ENCODE measurements around the gene SPTSSA.
"Not testable (repeated sequence)": the region's sequence is repeated elsewhere in the genome, so short reads cannot be mapped to it uniquely, and the experiment has no call there.

The SPTSSA gene

GRCh38 chr14:34439090-34439489 lies 22.9 kb downstream of the SPTSSA start:
- DNase-seq (ENCODE audit: insufficient read length) (no peak), FAIRE-seq (no peak)
- TF ChIP-seq POLR2A (IDR thresholded peaks at IDR 0.05; ENCODE audit: low read depth, low read length): no peak
- no peak for TF ChIP-seq TAF1 (IDR thresholded peaks at IDR 0.05; ENCODE audit: borderline replicate concordance, low read depth, low read length)
- TF ChIP-seq POLR2AphosphoS5 (IDR thresholded peaks at IDR 0.05; ENCODE audit: low read depth, low read length): no peak

GRCh38 chr14:34438438-34438837 lies 23.6 kb downstream of the SPTSSA start:
- DNase-seq (ENCODE audit: insufficient read length): no peak
- FAIRE-seq: no peak
- no peak for TF ChIP-seq POLR2AphosphoS5 (IDR thresholded peaks at IDR 0.05; ENCODE audit: low read depth, low read length)
- TF ChIP-seq TAF1 (IDR thresholded peaks at IDR 0.05; ENCODE audit: borderline replicate concordance, low read depth, low read length): no peak
- no peak for TF ChIP-seq POLR2A (IDR thresholded peaks at IDR 0.05; ENCODE audit: low read depth, low read length)

GRCh38 chr14:34437729-34438080 lies 24.3 kb downstream of the SPTSSA start:
- no peak for FAIRE-seq
- no peak for DNase-seq (ENCODE audit: insufficient read length)
- TF ChIP-seq POLR2A (IDR thresholded peaks at IDR 0.05; ENCODE audit: low read depth, low read length) (no peak), TAF1 (IDR thresholded peaks at IDR 0.05; ENCODE audit: borderline replicate concordance, low read depth, low read length) (no peak), POLR2AphosphoS5 (IDR thresholded peaks at IDR 0.05; ENCODE audit: low read depth, low read length) (no peak)

GRCh38 chr14:34436960-34437728 lies 24.9 kb downstream of the SPTSSA start:
- TF ChIP-seq POLR2AphosphoS5 (IDR thresholded peaks at IDR 0.05; ENCODE audit: low read depth, low read length) (no peak), POLR2A (IDR thresholded peaks at IDR 0.05; ENCODE audit: low read depth, low read length) (no peak), TAF1 (IDR thresholded peaks at IDR 0.05; ENCODE audit: borderline replicate concordance, low read depth, low read length) (no peak)
- FAIRE-seq: no peak
- no peak for DNase-seq (ENCODE audit: insufficient read length)

- TF ChIP-seq POLR2A (IDR thresholded peaks at IDR 0.05; ENCODE audit: low read depth, low read length) (no peak), POLR2AphosphoS5 (IDR thresholded peaks at IDR 0.05; ENCODE audit: low read depth, low read length) (no peak), TAF1 (IDR thresholded peaks at IDR 0.05; ENCODE audit: borderline replicate concordance, low read depth, low read length) (no peak)
- DNase-seq (ENCODE audit: insufficient read length): no peak
Measured at GRCh38 chr14:34436118-34436905, 25.7 kb downstream of the SPTSSA start.

GRCh38 chr14:34433957-34434356 lies 28.1 kb downstream of the SPTSSA start:
- TF ChIP-seq POLR2AphosphoS5 (IDR thresholded peaks at IDR 0.05; ENCODE audit: low read depth, low read length) (no peak), TAF1 (IDR thresholded peaks at IDR 0.05; ENCODE audit: borderline replicate concordance, low read depth, low read length) (no peak), POLR2A (IDR thresholded peaks at IDR 0.05; ENCODE audit: low read depth, low read length) (no peak)
- no peak for FAIRE-seq

More at GRCh38 chr14:34436118-34436905, 25.7 kb downstream of the SPTSSA start:
- FAIRE-seq: no peak

GRCh38 chr14:34428102-34428466 lies 34.0 kb downstream of the SPTSSA start:
- DNase-seq (ENCODE audit: insufficient read length); FAIRE-seq: not testable (repeated sequence)

More at GRCh38 chr14:34433957-34434356, 28.1 kb downstream of the SPTSSA start:
- DNase-seq (ENCODE audit: insufficient read length): no peak

- DNase-seq (ENCODE audit: insufficient read length): no peak
- TF ChIP-seq TAF1 (IDR thresholded peaks at IDR 0.05; ENCODE audit: borderline replicate concordance, low read depth, low read length) (no peak), POLR2AphosphoS5 (IDR thresholded peaks at IDR 0.05; ENCODE audit: low read depth, low read length) (no peak)
- no peak for FAIRE-seq
Measured at GRCh38 chr14:34426313-34427295, 35.4 kb downstream of the SPTSSA start.

- FAIRE-seq (no peak), DNase-seq (ENCODE audit: insufficient read length) (no peak)
- TF ChIP-seq POLR2AphosphoS5 (IDR thresholded peaks at IDR 0.05; ENCODE audit: low read depth, low read length) (no peak), POLR2A (IDR thresholded peaks at IDR 0.05; ENCODE audit: low read depth, low read length) (no peak), TAF1 (IDR thresholded peaks at IDR 0.05; ENCODE audit: borderline replicate concordance, low read depth, low read length) (no peak)
Measured at GRCh38 chr14:34425095-34425851, 36.8 kb downstream of the SPTSSA start.

- DNase-seq (ENCODE audit: insufficient read length): no peak
- no peak for FAIRE-seq
- TF ChIP-seq POLR2AphosphoS5 (IDR thresholded peaks at IDR 0.05; ENCODE audit: low read depth, low read length): no peak
- no peak for TF ChIP-seq TAF1 (IDR thresholded peaks at IDR 0.05; ENCODE audit: borderline replicate concordance, low read depth, low read length)
- no peak for TF ChIP-seq POLR2A (IDR thresholded peaks at IDR 0.05; ENCODE audit: low read depth, low read length)
Measured at GRCh38 chr14:34424488-34424887, 37.6 kb downstream of the SPTSSA start.
